Esophagus muscularis mucosa (tissue), 4 donors: ENCODE measurements around the gene PRDX2.

Source experiments
- CTCF ChIP-seq, 3 experiments: fragments of 200-600 bp in 2 of 3; fragments of 450-650 bp in 1 of 3; sonication (generic) in 2 of 3; IDR thresholded peaks; one replicate each; pipeline ENCODE4 v1.5.1; 2017 to 2019; ENCODE audit warnings: antibody characterized with exemption in 3 of 3, mild to moderate bottlenecking in 2 of 3, moderate library complexity in 1 of 3
- EP300 ChIP-seq: sonication (generic); formaldehyde crosslinking; IDR thresholded peaks from one replicate; pipeline ENCODE4 v1.6.1; 2017; ENCODE audit warnings: antibody characterized with exemption
- POLR2A ChIP-seq: fragments of 450-650 bp; IDR thresholded peaks from one replicate; pipeline ENCODE4 v1.6.1; 2017; ENCODE audit warnings: antibody characterized with exemption, moderate library complexity, mild to moderate bottlenecking, low read depth
- POLR2AphosphoS5 ChIP-seq, 2 donors: sonication (generic); formaldehyde crosslinking; IDR thresholded peaks; one replicate each; pipeline ENCODE4 v1.6.1; 2017; ENCODE audit warnings: antibody characterized with exemption in 2 of 2

- TF ChIP-seq CTCF (IDR thresholded peaks at IDR 0.05) (no peak), POLR2A (no peak), POLR2AphosphoS5 (IDR thresholded peaks at IDR 0.05) (no peak), EP300 (no peak)
Measured at GRCh38 chr19:12763100-12763499, 38.5 kb downstream of the PRDX2 start.
